Gastroesophageal sphincter (tissue), 3 donors: Measurements from ENCODE around the gene LTBP1.

Experiments
- CTCF ChIP-seq, 4 experiments: fragments of 200-600 bp in 2 of 4; fragments of 450-650 bp in 2 of 4; sonication (generic) in 1 of 4; IDR thresholded peaks; one replicate each; pipeline ENCODE4 v1.5.1; 2017 to 2019; ENCODE audit warnings: antibody characterized with exemption in 4 of 4, mild to moderate bottlenecking in 2 of 4, moderate library complexity in 2 of 4
- POLR2A ChIP-seq, 2 donors: fragments of 450-650 bp; IDR thresholded peaks; one replicate each; pipeline ENCODE4 v1.6.1; 2017; ENCODE audit warnings: antibody characterized with exemption in 2 of 2, mild to moderate bottlenecking in 2 of 2, moderate library complexity in 1 of 2

GRCh38 chr2:33215299-33215698, 268.5 kb downstream of the LTBP1 start:
- TF ChIP-seq CTCF (IDR thresholded peaks at IDR 0.05): no peak
- TF ChIP-seq POLR2A (IDR thresholded peaks at IDR 0.05): no peak
